ENCODE measurements around the gene ZNF23. TPM values are rescaled to one million over a fixed set of nuclear protein-coding genes. Genes with fewer than 3 reads are reported as not detected.

The ZNF23 gene
- total RNA-seq, result 3.5 and 5.2 TPM in 2 replicates

GRCh38 chr16:71461686-71462648, at the start of gene ZNF23:
Gene ZNF23 (minus strand): TSS chr16:71462247. CDS start chr16:71456796, 5,451 bp downstream.

DNA sequence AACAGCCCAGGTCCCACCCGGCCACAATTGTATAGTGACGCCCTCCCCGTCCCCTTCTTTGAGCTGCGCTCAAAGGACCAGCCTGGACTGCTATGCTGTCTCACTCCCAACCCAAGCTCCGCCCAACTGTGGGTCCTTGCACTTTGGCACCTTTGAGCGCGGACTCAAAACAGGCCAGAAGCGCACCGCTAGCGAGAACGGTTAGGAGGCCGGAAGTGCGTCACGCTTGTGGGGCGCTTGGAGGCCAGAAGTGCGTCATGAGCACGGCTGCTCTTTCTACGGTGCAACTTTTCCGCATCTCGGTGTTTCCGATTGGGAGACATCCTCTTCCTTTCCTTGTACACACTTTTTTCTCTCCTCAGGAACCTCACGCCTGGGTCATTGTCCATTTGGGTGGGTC, 27.1 kb upstream of the ZNF23 start, which contains the start of gene ZNF19:
Gene ZNF19 (minus strand): TSS at position 203 of the 400 bp plus-strand sequence. CDS start 7,210 bp downstream, outside the sequence.

GRCh38 chr16:71442051-71442440, 20.0 kb downstream of the ZNF23 start, which contains the start of gene TLE7:
Gene TLE7 (minus strand): TSS chr16:71442054. CDS start chr16:71433324, 8,730 bp downstream.

Other genes with a start within 250 kb of the ZNF23 start
- not detected in 2 replicates for gene HYDIN, start 231.5 kb downstream of the ZNF23 start, total RNA-seq
- 21.8 and 31.9 TPM in 2 replicates for gene CMTR2, start 172.8 kb downstream of the ZNF23 start, total RNA-seq
- gene CALB2, start 103.5 kb downstream of the ZNF23 start, total RNA-seq, result not detected in 2 replicates
- under 0.01 TPM in 1 of 2 replicates, not detected in the other for gene TLE7, start 20.2 kb downstream of the ZNF23 start, total RNA-seq
- gene ZNF19, start 27.1 kb upstream of the ZNF23 start, total RNA-seq, result 1.8 and 2.3 TPM in 2 replicates
- not detected in 2 replicates for gene CHST4, start 64.2 kb upstream of the ZNF23 start, total RNA-seq
- gene TAT, start 114.8 kb upstream of the ZNF23 start, total RNA-seq, result not detected in 2 replicates
- not detected in 2 replicates for gene MARVELD3, start 163.9 kb upstream of the ZNF23 start, total RNA-seq